ENCODE results near the gene F7. TPM values are rescaled to one million over a fixed set of nuclear protein-coding genes. Genes with fewer than 3 reads are reported as not detected.
"Not testable (repeated sequence)": the region's sequence is repeated elsewhere in the genome, so short reads cannot be mapped to it uniquely, and the experiment has no call there.

The F7 gene
- total RNA-seq, 1 donor from 2014 or later, result not detected

DNA sequence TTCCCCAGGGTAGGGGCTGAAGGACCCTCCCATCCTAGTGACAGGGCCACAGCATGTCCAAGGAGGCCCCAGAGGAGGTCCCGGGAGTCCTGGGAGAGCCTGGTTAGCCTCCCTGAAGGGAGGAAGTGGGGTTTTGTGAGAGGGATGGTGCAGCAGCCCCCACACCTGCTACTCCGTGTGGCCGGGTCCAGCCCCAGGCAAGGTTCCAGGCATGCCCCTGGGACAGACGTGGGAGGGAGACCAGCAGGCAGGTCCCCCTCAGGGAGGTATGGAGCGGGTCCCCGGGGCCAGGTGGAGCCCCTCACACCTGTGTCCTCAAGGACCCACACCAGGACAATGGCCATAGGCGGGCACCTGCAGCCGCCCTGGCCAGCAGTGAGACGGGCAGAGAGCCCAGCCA is 1.9 kb upstream of the F7 start:
- no peaks in the 10 kb centered on the region for H3K27me3 Mint-ChIP-seq (ENCODE audit: unreplicated experiment)
- H3K4me3 Mint-ChIP-seq (ENCODE audit: unreplicated experiment), result no peak overlapping the region
- H3K36me3 Mint-ChIP-seq (ENCODE audit: unreplicated experiment), result no peaks in the 10 kb centered on the region
- TF ChIP-seq, protein P1, sequence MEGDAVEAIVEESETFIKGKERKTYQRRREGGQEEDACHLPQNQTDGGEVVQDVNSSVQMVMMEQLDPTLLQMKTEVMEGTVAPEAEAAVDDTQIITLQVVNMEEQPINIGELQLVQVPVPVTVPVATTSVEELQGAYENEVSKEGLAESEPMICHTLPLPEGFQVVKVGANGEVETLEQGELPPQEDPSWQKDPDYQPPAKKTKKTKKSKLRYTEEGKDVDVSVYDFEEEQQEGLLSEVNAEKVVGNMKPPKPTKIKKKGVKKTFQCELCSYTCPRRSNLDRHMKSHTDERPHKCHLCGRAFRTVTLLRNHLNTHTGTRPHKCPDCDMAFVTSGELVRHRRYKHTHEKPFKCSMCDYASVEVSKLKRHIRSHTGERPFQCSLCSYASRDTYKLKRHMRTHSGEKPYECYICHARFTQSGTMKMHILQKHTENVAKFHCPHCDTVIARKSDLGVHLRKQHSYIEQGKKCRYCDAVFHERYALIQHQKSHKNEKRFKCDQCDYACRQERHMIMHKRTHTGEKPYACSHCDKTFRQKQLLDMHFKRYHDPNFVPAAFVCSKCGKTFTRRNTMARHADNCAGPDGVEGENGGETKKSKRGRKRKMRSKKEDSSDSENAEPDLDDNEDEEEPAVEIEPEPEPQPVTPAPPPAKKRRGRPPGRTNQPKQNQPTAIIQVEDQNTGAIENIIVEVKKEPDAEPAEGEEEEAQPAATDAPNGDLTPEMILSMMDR (IDR thresholded peaks at IDR 0.05; ENCODE audit: partially characterized antibody, unreplicated experiment), result no peak
- peaks cover 7% of the 10 kb centered on the region for H3K4me1 Mint-ChIP-seq (ENCODE audit: low read depth, unreplicated experiment)
- no peak overlapping the region for H3K27ac Mint-ChIP-seq (ENCODE audit: unreplicated experiment)
- no peak for DNase-seq
- H3K9me3 Mint-ChIP-seq (ENCODE audit: unreplicated experiment), result peaks cover 5% of the 10 kb centered on the region

DNA sequence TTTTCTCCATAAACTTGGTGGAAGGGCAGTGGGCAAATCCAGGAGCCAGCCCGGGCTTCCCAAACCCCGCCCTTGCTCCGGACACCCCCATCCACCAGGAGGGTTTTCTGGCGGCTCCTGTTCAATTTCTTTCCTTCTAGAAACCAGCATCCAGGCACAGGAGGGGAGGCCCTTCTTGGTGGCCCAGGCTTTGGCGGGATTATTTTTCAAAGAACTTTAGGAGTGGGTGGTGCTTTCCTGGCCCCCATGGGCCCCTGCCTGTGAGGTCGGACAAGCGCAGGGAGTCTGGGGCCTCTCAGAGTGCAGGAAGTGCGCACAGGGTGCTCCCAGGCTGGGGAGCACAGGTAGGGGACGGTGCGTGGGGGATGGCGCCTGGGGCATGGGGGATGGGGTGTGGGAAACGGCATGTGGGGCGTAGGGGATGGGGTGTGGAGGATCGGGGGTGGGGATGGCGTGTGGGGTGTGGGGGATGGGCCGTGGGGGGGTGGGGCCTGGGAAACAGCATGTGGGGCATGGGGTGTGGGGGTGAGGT is 396 bp downstream of the F7 start:
- Mint-ChIP-seq H3K4me3 (ENCODE audit: unreplicated experiment) (no peak overlapping the region), H3K36me3 (ENCODE audit: unreplicated experiment) (no peaks in the 10 kb centered on the region), H3K9me3 (ENCODE audit: unreplicated experiment) (peaks cover 9% of the 10 kb centered on the region), H3K4me1 (ENCODE audit: low read depth, unreplicated experiment) (no peaks in the 10 kb centered on the region), H3K27ac (ENCODE audit: unreplicated experiment) (no peak overlapping the region), H3K27me3 (ENCODE audit: unreplicated experiment) (peaks cover 4% of the 10 kb centered on the region)
- TF ChIP-seq, protein P1 (IDR thresholded peaks at IDR 0.05; ENCODE audit: partially characterized antibody, unreplicated experiment), result no peak
- no peak for DNase-seq

DNA sequence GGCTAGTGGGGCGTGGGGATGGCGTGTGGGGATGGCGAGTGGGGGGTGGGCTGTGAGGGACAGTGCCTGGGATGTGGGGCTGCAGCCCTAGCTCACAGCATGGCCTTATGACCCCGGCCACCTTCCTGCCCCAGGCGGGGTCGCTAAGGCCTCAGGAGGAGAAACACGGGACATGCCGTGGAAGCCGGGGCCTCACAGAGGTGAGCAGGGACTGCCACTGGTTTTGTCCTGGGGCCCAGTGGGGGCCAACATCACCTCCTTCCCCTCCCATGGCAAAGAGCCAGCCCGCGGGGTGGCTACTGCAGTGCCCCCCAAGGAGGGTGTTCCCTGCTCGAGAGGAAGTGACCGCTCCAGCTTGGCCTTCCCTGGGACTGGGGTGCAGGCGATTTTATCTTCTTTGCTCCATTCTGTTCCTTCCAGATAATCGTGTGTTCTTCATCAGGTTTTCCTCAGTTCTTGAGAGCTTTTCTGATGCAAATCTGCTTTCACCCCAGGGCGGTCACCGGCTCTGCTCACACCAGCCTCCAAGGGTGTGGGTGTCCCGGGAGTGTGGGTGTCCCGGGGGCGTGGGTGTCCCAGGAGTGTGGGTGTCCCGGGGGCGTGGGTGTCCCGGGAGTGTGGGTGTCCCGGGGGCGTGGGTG is 1.2 kb downstream of the F7 start:
- no peak overlapping the region for H3K4me3 Mint-ChIP-seq (ENCODE audit: unreplicated experiment)
- peaks cover 4% of the 10 kb centered on the region for H3K27me3 Mint-ChIP-seq (ENCODE audit: unreplicated experiment)
- H3K27ac Mint-ChIP-seq (ENCODE audit: unreplicated experiment), result no peak overlapping the region
- DNase-seq, result peak; percentile 42
- TF ChIP-seq, protein P1 (IDR thresholded peaks at IDR 0.05; ENCODE audit: partially characterized antibody, unreplicated experiment), result no peak
- peaks cover 9% of the 10 kb centered on the region for H3K9me3 Mint-ChIP-seq (ENCODE audit: unreplicated experiment)
- H3K4me1 Mint-ChIP-seq (ENCODE audit: low read depth, unreplicated experiment), result no peaks in the 10 kb centered on the region
- no peaks in the 10 kb centered on the region for H3K36me3 Mint-ChIP-seq (ENCODE audit: unreplicated experiment)

DNA sequence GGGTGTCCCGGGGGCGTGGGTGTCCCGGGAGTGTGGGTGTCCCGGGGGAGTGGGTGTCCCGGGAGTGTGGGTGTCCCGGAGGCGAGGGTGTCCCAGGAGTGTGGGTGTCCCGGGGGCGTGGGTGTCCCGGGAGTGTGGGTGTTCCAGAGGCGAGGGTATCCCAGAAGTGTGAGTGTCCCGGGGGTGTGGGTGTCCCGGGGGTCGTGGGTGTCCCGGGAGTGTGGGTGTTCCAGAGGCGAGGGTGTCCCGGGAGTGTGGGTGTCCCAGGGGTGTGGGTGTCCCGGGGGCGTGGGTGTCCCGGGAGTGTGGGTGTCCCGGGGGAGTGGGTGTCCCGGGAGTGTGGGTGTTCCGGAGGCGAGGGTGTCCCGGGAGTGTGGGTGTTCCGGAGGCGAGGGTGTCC is 2.9 kb downstream of the F7 start:
- H3K4me3 Mint-ChIP-seq (ENCODE audit: unreplicated experiment); H3K4me1 Mint-ChIP-seq (ENCODE audit: low read depth, unreplicated experiment); H3K9me3 Mint-ChIP-seq (ENCODE audit: unreplicated experiment); H3K27me3 Mint-ChIP-seq (ENCODE audit: unreplicated experiment); H3K27ac Mint-ChIP-seq (ENCODE audit: unreplicated experiment); H3K36me3 Mint-ChIP-seq (ENCODE audit: unreplicated experiment): not testable (repeated sequence)
- peak; percentile 24 for DNase-seq

DNA sequence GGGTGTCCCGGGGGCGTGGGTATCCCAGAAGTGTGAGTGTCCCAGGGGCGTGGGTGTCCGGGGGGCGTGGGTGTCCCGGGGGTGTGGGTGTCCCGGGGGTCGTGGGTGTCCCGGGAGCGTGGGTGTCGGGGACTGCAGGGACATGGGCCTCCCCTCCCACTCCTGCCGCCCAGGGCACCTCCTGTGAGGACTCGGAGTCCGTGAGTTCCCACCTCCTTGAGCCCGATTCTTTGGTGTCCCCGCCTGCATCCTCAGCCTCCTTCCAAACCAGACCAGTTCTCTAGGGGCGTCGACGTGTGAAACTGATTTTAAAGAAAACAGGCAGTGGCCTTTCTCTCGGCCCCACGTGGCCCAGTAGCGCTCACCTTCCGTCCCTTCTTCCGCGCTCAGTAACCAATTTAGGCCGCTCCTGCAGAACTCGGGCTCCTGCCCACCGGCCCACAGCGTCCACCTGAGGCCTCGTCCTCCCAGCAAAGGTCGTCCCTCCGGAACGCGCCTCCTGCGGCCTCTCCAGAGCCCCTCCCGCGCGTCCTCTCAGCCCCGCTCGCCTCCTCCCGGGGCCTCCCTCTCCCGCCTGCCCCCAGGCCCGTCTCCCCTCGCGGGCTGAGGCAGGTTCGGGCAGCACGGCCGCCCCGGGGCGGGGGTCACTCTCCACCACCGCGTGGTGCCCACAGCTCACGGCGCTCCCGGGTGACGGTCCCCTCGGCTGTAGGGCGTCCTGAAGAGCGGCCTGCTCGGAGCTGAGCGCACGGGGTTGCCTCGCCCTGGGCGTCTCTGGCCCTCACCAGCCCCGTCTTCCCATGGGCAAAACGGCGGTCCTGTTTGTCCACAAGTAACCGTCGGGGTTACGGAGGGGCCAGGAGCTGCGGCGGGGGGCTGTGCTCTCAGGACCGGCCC is 3.8 kb downstream of the F7 start:
- no peaks in the 10 kb centered on the region for H3K4me1 Mint-ChIP-seq (ENCODE audit: low read depth, unreplicated experiment)
- no peaks in the 10 kb centered on the region for H3K36me3 Mint-ChIP-seq (ENCODE audit: unreplicated experiment)
- TF ChIP-seq, protein P1 (IDR thresholded peaks at IDR 0.05; ENCODE audit: partially characterized antibody, unreplicated experiment), result no peak
- peaks cover 4% of the 10 kb centered on the region for H3K27me3 Mint-ChIP-seq (ENCODE audit: unreplicated experiment)
- no peak overlapping the region for H3K27ac Mint-ChIP-seq (ENCODE audit: unreplicated experiment)
- H3K9me3 Mint-ChIP-seq (ENCODE audit: unreplicated experiment), result peaks cover 6% of the 10 kb centered on the region
- peak; percentile 44 for DNase-seq
- no peak overlapping the region for H3K4me3 Mint-ChIP-seq (ENCODE audit: unreplicated experiment)
